B cell (primary cell): ENCODE measurements around the gene SBK2.
"Not testable (repeated sequence)": the region's sequence is repeated elsewhere in the genome, so short reads cannot be mapped to it uniquely, and the experiment has no call there.

ENCODE experiments used
- CTCF ChIP-seq: fragments of 200-600 bp; IDR thresholded peaks from one replicate; pipeline ENCODE4 v1.8.0; 2022; ENCODE audit warnings: antibody characterized with exemption, mild to moderate bottlenecking
- EZH2 ChIP-seq: IDR thresholded peaks from 2 replicates; pipeline ENCODE4 v1.6.1; 2012; ENCODE audit warnings: borderline replicate concordance, low read depth, mild to moderate bottlenecking, moderate library complexity, low read length; ENCODE audit not compliant: insufficient read depth, poor library complexity, severe bottlenecking

DNA sequence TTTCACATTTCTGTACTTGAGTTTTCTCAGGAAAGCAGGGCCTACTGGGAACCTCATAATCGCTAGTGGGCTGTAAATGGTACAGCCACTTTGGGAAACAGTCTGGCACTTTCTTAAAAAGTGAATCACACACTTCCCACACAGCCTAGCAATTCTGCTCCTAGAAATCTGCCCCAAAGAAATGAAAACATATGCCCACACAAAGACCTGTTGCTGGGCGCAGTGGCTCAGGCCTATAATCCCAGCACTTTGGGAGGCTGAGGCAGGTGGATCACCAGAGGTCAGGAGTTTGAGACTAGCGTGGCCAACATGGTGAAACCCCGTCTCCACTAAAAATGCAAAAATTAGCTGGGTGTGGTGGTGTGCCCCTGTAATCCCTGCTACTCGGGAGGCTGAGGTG lies 32.5 kb upstream of the SBK2 start:
- not testable (repeated sequence) for TF ChIP-seq CTCF, EZH2
